ENCODE data around the gene PTPRD.
"Not testable (repeated sequence)": the region's sequence is repeated elsewhere in the genome, so short reads cannot be mapped to it uniquely, and the experiment has no call there.

Gene PTPRD

DNA sequence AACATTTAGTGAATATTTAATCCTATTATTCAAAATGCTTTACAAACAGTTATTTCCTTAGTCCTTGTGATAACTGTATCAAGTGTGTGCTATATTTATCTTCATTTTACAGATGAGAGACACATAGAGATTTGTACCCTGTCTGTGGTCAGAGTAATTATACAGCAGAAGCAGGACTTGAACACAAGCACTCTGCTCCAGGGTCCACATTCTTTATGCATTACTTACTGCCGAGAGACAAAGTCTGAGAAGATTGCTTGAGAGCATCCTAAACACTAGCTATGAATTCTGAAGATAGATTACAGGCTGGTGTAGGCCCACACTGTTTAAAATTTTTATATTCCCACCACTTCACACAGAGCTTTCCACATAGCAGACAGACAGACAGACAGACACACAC is 1887.2 kb downstream of the PTPRD start:
- DNase-seq (ENCODE audit: low read depth in 2 of 2): no peak

DNA sequence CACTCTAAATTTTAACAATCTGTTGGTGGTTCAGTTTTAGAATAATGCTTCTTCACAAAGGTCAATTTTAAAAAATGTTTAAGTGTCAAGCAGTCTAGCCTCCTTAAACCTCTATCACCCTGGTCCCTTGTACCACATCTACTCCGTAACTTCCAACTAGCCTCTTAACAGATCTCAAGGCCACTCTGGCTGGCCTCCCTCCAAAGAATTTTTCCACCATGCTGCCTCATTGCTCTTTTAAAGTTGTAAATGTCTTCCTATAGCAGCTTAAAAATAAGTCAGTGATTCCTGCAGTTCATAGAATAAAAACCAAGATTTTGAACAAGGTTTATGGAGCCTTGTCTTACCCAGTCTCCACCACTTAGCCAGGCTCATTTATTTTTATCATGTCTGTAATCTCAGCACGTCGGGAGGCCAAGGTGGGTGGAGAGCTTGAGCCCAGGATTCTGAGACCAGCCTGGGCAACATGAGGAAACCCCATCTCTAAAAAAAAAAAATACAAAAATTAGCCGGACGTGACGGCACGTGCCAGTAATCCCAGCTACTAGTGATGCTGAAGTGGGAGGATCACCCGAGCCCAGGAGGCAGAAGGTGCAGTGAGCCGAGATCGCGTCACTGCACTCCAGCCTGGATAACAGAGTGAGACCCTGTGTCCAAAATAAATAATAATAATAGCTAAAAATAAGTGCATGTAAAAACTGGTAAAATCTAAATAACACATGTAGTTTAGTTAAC is 1888.4 kb downstream of the PTPRD start:
- no peak for DNase-seq (ENCODE audit: low read depth in 2 of 2)

DNA sequence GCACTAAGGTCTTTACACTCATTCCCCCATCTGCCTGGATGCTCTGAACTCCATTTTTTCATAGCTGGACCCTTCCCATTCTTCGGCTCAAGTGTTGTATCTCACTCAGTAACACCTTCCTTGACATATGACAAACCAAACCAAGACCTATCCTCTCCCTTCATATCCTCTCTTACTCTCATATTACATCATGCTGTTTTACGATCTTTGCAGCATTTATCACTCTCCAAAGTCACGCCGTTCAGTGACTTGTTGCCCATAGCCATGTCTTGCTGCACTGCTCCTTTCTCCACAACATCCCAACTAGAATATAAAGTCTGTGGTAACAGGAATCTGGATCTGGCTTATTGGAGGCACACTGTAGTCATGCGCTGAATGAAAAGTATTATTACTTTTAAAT is 1889.6 kb downstream of the PTPRD start:
- no peak for DNase-seq (ENCODE audit: low read depth in 2 of 2)

DNA sequence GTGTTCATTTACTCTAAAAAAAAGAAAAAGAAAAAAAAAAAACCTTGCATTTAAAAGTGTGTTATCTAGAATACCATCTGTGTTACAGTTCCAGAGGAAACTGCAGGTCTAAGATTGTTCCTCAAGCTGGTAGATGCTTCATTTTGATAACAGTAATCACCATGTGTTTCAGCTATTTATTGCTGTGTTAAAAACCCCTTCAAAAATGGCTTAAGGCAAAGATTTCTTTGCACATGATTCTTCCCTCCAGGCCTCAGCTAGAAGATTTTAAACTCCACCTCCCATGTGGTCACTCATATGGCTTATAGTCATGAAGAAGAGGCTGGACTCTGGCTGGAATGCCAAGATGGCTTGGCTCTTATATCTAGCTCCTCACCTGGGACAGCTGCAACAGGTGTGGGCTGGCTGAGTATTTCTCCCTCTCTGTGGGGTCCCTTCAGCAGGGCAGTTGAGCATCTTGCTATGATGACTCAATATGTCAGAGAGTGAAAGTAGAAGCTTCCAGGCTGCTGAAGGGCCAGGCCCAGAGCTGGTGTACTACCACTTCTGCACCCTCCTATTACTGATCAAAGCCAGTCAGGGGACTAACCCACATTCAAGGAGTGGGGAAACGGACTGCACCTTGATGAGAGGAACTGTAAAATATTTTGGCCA is 1892.8 kb downstream of the PTPRD start:
- DNase-seq (ENCODE audit: low read depth in 2 of 2): no peak

DNA sequence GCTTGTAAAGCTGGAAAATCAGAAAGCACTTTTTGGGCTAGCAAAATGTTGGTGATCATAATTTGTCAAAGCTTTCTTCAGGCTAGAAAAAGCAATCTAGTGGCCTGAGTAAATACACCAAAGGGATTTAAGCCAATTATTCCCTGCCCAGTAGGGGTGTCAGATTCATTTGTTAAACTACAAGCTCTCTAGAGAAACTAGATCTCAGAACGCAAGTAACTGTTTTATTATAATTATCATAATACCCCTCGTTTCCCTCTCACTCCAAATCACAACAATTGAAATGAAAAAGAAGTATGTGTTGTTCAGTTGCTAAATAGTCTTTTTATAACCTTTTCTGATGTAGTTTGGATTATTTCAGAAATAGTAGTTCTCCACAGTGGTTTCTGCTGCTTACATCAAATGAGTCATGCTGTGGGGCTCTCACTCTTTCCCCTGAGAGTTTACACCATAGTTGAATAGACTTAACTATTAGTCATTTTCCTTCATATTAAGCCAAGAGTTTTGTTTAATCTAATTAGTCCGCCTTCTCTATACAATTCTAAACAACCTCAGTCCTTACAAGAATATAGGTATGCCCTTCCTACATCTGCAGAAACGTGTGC is 1894.6 kb downstream of the PTPRD start:
- DNase-seq (ENCODE audit: low read depth in 2 of 2): no peak

DNA sequence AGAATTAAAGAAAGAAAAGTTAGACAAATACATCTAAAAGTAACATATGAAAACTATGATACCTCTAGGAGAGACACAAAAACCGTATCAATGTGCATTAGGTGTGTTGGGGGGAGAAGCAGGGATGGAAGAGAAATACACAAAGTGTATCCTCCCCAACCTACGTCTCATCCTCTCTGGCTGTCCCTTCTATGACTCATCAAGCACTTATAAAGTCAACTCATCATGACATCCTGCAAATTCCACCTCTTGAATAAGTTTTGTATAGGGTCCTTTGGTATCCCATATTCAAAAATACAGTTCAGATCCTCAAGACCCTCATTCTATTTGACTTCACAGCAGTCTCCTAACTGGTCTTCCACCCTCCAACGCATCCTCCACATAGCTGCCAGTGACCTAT is 1895.7 kb downstream of the PTPRD start:
- DNase-seq (ENCODE audit: low read depth in 2 of 2): no peak

DNA sequence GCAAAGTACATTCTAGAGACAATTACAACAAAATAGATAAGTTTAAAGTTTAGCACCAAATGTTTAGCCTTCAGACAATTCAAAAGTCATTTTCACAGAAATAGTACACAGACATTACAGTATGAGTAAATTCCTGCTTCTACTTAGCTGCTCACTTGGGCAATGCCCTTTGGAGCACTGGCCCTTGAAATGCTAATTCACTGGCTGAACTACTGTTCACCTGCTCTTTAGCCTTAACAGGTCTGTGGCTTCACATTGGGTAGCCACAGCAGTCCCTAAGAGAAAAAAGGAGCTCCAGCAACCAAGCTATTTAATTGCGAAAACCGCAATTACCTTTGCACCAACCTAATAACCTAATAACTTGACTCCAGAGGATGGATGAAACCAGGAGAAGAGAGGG is 1897.0 kb downstream of the PTPRD start:
- DNase-seq (ENCODE audit: low read depth in 2 of 2): no peak

DNA sequence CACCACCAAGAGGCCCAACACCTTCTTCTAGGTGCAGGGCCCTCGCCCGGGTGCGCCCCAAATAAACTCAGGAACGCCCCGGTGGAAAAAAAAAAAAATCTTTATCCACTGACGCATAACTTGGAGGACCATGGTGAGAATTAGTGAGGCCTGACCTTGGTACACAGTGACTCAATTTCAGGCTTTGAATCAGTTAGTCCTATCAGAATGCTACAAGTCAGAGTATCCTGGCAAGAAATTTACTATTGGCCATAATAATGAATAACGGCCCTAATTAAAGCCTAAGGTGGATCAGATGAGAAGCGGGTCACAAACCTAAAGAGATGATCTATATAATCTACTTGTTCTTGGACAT is 1899.0 kb downstream of the PTPRD start:
- DNase-seq (ENCODE audit: low read depth in 2 of 2): no peak

DNA sequence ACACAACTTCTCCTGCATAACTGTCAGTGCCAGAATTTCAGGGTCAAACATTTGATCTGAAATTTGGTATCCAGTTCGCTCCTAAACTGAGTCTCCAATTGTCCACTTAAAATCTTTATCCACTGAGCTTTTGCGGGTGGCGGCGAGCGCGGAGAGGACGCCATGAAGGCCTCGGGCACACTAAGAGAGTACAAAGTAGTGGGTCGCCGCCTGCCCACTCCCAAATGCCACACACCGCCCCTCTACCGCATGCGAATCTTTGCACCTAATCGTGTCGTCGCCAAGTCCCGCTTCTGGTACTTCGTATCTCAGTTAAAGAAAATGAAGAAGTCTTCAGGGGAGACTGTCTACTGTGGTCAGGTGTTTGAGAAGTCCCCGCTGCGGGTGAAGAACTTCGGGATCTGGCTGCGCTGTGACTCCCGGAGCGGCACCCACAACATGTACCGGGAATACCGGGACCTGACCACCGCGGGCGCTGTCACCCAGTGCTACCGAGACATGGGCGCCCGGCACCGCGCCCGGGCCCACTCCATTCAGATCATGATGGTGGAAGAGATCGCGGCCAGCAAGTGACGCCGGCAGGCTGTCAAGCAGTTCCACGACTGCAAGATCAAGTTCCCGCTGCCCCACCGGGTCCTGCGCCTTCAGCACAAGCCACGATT is 1899.5 kb downstream of the PTPRD start:
- no peak for DNase-seq (ENCODE audit: low read depth in 2 of 2)

DNA sequence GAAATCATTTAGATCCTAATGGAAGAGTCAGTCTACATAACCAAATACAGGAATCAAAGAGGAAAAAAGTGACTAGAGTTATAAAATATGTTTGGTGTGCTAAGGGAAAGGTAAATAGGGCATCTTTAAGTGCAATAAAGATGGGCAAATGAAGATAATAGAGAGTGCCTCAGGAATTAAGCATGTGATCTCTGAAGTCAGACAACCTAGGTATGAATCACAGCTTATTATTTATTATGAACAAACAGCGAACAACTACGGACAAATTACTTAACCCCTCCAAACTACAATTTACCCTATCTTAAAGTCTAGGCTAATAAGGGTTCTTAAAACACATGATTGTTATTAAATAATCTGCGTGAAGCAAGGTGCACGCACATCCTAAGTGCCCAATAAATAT is 1903.1 kb downstream of the PTPRD start:
- no peak for DNase-seq (ENCODE audit: low read depth in 2 of 2)

DNA sequence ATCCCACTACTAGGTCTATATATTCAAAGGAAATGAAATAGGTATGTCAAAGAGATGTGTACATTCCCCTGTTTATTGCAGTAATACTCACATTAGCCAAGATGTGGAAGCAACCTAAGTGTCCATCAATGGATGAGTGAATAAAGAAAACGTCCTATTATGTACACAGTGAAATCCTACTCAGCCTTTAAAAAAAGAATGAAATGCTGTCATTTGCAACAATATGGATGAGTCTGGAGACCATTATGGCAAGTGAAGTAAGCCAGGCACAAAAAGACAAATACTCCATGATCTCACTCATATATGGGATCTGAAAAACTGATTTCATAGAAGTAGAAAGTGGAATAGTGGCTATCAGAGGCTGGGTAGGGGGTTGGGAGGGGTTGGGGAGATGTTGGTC is 1904.1 kb downstream of the PTPRD start:
- no peak for DNase-seq (ENCODE audit: low read depth in 2 of 2)

DNA sequence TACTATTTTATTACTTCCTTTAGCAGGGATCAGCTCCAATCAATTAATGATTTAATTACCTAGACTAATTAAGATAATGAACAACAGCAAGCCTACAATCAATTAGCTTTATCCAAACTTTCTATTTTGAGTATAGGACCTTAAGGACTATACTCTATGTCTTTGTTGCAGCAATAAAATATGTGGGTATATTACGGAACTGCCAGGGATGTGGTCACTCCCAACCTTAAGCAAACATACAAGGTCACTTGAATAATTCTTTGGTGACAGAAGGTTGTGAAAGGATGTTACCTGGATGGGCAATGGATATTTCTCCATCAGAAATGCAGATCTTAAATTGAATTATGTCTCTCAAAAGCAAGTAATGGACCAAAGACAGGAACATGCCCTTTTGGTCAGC is 1905.8 kb downstream of the PTPRD start:
- no peak for DNase-seq (ENCODE audit: low read depth in 2 of 2)

DNA sequence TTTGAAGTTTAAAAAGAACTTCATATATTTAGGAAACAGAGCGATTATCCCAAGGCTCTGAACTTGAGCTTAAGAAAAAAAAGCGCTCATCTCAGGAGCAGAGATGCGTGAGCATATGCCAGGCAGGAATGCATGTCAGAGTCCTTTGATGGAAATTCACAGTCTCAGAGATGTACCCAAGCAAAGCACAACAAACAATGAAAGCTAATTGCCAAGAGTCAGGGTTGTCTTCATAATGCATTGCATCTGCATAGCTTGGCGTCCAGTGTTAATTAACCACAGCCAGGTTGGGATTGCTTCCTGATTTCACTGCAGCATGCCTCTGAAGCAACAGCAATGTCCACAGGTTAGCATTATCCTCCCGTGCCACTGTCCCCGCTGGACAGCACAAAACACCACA is 1906.3 kb downstream of the PTPRD start:
- no peak for DNase-seq (ENCODE audit: low read depth in 2 of 2)

DNA sequence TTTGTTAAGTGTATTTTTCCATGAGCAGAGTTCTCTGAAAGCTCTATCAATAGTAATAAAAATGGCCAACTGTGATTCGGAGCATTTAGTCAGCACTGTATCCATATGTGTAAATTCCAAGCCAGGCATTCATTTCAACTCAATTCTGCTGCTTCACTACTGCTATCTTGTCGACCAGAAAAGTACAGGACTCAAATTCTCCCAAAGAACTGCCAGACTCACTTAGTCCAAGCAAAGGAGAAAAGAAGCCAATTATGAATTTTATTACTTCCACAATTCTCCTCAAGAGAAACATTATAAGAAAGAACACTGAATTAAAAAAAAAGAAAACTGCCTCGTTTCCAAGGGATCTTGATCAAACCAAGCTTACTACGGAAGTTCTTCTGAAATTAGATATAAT is 1906.9 kb downstream of the PTPRD start:
- DNase-seq (ENCODE audit: low read depth in 2 of 2): no peak

DNA sequence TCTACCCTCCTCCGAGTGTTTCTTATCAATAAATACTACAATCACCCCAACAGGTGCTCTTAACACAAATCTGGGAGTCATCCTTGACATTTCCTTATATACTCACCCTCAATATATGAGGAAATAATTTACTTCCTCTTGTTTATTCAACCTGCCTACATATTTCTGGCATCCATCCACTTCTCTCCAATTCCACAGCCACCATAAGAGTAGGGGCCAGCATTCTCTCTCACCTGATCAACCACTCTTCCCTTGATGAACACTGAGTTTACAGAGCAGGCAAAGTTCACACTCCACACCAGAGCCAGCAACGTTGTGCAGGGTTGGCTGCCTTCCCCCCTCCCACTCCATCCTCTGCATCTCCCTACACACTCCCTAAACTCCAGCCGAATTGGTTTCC is 1908.9 kb downstream of the PTPRD start:
- DNase-seq (ENCODE audit: low read depth in 2 of 2): no peak

DNA sequence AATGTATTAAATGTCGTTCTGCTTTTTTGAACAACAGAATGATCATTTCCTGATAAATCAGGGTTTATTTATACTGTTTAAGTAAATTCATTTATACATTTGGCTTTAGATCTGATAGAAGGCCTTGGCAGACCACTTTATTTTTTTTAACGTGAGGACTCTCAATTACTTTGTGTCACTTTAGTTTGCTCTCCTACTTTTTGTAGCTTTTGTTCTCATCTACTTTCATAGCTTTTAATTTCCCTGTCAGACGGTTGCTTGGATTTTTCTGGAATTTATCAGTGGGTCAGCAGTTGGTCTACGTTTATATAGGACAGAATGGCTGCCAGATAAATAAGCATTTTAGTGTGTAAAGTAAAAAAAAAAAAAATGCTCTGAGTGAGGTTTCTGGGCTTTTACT is 1910.9 kb downstream of the PTPRD start:
- no peak for DNase-seq (ENCODE audit: low read depth in 2 of 2)

DNA sequence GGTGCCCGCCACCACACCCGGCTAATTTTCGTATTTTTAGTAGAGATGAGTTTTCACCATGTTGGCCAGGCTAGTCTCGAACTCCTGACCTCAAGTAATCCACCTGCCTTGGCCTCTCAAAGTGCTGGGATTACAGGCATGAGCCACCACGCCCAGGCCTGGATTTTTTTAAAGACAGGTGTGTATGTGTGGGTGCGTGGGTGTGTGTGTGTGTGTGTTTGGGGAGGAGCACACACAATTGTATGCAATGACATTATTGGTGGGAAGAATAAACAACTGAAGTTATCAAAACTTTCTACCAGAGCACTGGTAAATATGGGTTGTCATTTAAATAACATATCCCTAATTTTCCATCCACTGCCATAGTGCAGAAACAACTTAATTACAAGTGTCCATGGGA is 1915.2 kb downstream of the PTPRD start:
- DNase-seq (ENCODE audit: low read depth in 2 of 2): not testable (repeated sequence)

DNA sequence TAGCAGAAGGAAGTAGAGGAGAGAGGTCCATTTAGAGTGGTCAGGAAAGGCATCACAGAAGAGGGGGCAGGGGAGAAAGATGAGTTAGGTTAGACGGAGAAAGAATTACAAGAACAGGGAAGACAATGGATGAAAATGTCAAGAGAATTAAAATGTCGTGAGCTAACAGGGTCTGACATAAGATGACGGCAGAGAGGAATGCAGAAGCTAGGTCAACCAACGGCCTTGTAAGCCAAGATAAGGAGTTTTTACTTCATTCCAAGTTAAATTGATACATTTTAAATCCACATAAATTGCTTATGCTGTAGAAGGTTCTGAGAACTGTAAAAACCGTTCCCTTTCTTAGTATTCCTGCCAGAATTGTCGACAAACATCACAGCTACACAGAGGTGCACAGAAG is 1916.3 kb downstream of the PTPRD start:
- DNase-seq (ENCODE audit: low read depth in 2 of 2): no peak

DNA sequence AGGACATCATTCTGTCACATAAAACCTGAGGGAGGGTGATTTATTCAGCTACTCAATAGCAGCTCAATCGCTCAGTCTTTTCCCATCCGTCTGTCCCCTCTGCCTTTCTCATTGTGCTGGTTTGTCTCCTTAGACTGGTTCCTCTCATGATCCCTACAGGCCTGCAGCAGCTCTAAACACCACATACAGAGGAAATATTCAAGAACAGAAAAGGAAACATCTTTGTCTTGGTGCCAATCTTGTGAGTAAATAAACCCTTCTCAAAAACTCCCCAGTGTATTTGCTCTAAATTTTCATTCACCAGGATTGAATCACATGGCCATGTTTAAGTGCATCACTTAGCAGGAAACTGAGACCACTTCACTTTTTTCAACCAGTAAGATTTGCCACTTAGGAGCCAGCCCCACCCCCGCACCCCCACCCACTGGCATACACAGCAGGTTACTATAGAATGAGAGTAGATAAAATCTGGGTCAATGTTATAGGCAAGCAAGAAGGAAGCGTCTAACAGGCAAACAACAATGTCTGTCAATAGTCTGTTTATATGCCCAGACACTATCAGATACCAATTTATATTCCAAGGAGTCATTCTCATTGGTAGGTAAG is 1917.7 kb downstream of the PTPRD start:
- no peak for DNase-seq (ENCODE audit: low read depth in 2 of 2)

DNA sequence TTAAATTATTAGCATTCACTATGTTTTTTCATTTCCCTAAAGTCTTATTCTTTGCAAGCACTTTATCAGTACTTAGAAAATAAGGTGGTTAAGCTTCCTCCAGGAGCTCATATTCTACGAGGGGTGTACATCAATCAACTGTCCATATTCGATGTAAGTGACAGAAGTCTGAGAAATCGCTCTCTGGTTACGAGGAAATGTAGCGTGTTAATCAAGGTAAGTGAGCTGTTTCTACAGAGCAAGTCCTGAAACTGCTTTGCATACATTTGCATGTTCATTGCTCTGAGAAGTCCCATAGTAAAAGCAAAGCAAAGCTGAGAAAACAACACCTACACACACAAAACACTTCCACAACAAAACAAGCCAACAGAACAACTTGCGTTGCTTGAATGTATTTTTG is 1919.3 kb downstream of the PTPRD start:
- DNase-seq (ENCODE audit: low read depth in 2 of 2): no peak

DNA sequence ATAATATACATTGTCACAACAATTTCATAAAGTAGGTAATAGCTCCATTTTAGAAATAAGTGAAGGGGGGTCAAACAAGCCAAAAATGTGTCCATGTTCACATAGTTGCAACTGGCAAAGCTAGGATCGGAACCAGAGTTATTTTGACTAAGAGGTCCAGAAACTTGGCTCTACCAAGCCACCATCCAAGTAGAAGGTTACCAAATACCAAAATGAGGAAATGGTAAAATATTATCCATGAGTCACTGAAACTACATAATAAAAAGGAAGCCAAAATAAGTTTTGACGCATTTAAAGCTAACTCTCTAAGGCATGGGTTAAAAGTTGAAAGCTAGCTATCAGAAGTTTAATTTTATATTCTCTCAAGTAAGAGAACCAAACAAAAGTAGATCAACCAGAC is 1926.3 kb downstream of the PTPRD start:
- no peak for DNase-seq (ENCODE audit: low read depth in 2 of 2)

DNA sequence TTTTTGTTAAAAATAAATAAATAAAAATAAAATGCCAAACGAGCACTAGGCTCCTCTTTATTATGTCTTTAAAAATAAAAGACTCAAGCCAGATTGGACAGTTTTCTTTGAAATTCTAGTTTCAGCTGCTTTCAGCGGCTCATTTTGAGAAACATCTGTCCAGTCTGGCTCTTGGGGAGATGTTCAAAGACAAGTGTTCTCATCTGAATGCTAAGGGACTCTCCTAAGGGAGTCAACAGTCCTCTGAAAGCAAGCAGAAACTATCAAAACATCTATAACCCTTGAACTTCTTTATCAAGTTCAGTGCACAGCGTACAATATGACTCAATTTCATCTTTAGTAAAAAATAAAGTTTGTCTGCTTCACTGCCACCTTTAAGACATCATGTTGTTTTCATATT is 1927.0 kb downstream of the PTPRD start:
- no peak for DNase-seq (ENCODE audit: low read depth in 2 of 2)
